Middle frontal gyrus (tissue), 1 donor: ENCODE results near the gene OR51D1.

Experiments used
- DNase-seq: peaks from one replicate; pipeline ENCODE4 v3.0.0-alpha.2; 2015; ENCODE audit warnings: low spot score; ENCODE audit errors: extremely low spot score

OR51D1 gene

DNA sequence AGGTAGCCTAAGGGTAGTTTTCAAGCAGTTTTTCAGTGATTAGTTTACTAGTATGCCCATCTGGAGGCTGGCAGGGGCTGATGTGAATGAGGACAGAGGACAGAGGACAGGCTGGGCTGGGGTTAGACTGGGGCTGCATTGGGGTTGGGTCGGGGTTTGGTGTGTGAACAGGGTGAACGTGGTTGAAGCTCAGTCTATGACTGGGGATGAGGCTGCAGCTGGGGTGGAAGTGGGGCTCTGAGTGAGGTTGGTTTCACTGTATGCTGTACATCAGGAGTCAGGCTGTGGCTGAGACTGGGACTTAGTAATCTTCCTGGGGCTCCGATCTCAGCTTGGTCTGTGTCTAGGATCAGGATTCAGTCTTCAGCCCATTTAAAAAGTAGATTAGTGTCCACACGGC is 7.0 kb downstream of the OR51D1 start:
- DNase-seq = no peak

DNA sequence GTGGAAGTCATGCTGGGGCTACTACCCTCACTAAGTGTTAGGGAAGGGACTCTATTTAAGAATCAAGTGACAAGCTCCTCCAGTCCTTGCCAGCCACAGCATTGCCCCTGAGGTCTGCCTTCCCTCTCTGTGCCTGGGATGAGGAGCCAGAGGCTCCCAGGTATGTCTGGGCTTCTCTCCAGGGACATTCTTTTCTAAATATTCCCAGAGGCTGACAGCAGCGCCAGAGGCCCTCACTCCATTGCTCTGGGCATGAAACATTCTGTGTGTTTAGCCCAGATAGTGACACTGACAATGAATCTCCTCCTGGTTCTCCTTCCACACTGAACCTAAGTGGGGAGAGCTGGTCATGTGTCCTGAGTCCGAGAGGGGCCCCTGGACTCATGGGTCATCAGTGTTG is 8.7 kb downstream of the OR51D1 start:
- no peak for DNase-seq

DNA sequence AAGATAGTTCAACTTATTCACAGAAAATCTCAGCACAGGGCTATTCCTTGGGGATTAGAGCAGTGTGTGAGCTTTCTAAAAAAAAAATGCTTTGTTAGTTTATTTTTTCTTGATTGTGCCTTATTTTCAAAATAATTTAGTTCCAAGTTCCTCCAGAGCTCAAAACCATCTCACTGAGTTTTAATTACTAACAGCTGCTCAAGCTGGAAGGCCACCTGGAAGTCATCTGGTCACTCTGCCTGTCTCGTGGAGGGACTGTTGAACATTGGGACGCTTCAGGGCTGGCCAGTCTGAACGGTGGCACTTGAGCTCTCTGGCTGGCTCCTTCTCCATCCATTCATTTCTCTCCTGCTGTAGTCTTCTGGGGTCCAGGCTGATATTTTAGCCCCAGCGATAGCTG is 10.5 kb downstream of the OR51D1 start:
- DNase-seq = no peak

DNA sequence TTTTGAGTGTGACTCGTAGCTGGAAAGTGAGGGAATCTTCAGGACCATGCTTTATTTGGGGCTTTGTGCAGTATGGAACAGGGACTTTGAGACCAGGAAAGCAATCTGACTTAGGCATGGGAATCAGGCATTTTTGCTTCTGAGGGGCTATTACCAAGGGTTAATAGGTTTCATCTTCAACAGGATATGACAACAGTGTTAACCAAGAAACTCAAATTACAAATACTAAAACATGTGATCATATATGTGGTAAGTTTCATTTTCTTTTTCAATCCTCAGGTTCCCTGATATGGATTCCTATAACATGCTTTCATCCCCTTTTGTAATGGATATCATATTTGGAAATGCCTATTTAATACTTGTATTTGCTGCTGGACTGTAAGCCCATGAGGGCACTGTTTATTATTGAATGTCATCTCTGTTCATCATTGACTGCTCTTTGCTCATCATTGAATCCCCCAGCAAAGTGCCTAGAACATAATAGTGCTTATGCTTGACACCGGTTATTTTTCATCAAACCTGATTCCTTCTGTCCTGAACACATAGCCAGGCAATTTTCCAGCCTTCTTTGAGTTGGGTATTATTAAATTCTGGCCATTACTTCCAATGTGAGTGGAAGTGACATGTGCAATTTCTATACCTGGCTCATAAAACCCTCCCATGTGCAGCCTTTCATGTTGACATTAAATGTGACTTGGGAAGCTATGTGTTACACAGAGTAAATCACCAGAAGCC is 17.5 kb downstream of the OR51D1 start:
- no peak for DNase-seq

DNA sequence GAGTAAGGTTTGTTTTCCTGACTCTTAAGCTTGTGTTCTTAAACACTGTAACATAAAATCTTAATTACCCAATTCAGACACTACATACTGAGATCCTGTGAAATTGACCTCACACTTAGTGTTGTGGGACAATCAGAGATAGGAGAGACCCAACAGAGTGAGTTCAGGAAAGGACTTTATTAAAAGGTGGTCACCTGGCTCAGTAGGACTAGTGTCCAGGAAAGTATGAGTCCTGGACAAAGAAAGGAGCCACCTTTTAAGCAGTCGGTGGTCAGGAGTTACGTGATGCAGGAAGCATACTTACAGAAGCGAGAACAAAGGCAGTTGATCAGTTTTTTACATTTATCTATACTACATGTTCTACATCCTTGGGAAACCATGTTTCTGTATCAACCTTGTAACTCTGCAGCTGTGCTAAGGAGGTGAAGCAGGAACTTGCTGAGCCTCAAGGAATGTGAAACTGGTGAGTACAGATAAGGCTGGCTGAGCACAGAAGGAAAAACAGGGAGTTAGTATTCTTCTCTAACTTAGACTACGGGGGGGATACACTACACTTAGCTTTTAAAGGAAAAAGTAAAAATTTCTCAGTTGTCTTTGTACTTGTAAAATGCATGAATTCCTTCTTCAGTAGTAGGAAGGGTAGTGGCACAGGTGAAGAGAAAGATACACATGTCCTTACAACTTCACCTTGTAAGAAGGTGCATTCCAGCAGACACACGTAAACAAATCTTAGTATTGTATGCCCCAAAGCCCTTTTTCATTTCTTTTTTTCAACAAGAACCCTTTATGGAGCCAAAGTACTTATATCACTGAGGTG is 21.6 kb downstream of the OR51D1 start:
- DNase-seq = no peak

DNA sequence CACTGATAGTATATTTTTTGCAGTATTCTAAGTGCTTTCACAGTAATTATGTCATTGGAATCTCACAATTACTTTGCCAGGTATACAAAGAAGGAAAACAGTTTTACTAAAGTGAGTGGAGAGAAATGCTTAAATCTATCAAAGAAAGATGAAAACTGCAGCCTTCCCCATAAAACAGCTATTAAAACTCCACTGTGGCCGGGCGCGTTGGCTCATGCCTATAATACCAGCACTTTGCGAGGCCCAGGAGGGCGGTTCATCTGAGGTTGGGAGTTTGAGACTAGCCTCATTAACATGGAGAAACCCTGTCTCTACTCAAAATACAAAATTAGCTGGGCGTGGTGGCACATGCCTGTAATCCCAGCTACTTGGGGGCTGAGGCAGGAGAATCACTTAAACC is 25.6 kb downstream of the OR51D1 start:
- no peak for DNase-seq

DNA sequence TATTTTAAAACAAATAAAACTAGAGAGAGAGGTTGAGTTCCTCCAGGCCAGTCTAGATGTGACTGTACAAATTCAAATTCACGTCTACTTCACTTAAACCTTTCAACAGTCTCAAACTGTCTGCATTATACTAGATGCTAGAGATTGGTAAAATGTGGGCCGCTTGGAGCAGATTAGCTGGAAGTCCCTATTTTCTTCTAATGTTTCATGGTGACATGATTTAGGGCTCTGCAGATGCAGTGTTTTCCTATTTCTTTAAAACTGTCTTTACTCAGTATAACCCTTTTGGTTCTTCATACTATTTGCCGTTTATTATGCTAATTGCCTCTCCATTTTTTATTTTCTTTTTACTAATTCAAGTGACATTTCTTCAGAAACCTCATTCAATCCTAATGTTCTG is 26.9 kb downstream of the OR51D1 start:
- no peak for DNase-seq

DNA sequence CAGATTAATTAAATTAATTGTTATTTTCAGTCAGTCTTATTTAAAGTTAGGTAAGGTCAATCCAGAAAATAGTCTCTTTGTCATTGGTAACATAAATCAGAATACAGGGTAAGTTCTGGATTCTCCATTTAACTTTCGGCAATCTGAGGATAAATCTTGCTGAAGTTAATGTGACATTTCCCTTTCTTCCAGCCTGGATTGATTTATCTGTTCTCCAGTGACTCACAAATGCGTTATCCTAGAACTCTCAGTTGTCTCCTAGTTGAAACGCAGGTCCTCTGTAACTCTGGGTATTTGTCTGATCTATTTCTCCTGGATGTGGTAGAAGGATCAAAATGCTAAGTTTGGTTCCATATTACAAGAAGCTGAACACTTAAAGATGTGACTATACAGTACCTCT is 27.5 kb downstream of the OR51D1 start:
- DNase-seq = no peak

DNA sequence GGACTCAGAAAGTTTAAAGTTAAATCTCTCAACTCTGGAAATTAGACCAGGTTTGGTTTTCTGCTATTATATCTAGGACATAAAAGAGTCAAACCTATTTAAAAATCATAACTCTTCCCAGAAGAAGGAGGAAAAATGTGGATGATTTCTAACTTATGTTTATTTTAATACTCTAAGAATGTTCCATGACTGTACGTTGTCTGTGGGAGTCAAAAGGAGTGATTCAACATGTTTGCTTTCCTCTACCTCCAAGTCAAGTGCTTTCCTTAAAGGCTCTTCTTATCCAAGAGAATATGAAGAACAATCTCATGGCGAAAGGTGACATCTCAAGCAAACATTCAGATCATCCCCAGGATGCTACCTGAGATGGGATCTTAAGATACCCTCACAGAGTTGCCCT is 28.1 kb downstream of the OR51D1 start:
- no peak for DNase-seq

DNA sequence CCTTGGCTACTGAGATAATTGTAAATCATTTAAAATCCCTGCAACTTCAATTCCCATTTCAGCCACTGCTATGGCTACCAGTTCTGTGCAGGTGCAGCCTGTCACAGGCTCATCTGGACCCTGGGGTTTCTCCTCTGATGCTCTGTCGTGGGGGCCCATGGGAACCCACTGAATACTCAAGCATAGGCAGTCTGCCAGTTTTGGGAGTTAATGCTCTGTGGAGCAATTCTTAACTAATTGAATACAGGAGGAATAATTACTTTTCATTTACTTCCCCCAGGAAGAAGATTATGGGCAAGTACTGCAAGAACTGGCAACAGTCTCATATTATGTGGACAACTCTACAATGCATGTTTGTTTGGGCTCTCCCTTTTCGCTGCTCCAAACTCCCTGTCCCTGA is 34.5 kb downstream of the OR51D1 start:
- no peak for DNase-seq

DNA sequence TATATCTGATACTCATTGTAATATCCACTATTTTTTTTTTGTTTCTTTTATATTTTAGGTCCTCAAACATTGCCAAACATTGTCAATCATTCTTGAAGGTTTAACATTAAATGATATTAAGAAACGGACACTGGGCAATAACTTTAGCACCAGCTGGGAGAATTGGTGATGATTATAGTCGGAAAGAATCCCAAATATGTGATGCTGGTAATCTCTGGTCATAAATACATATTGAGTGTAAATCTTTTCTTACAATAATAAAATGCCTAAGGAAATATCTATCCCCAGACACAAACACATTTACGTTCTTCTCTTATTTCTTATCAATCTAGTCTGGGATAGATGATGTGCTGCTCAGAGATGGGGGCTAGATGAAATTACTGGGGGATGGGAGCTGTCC is 35.2 kb downstream of the OR51D1 start:
- no peak for DNase-seq

DNA sequence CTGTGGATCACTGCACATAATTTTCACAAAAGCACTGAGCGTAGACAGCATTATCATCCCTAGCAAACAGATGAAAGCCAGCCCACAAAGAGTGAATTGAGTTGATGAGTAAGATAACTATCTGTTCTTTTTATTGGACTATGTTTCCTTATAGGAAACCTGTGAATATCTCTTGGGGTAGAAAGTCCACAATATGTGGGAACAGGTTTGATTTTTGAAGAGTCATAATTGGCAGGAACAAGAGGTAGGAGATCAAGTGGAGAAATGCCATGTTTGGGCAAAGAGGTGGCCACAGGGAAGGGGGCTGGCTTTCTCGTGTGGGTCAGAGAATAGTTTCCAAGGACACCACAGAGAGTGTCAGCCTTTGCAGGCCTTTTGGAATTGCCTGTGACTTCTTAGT is 36.5 kb downstream of the OR51D1 start:
- DNase-seq = no peak

DNA sequence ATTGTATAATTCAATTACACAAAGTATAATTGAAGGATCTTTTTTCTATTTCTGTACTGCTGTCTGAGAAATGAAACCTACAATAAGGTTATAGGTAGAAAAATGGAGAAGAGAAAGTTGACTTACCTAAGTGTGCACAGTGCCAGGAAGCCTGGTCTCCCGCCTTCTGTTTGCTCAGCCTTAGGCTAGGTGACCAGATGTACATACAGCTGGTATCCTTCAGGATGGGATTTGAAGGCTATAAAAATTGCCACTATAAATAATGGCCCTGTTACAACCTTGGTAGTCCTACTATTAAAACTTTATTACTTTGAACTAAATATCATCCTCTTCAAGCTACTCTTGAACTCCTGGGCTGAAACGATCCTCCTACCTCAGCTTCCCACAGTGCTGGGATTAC is 40.7 kb downstream of the OR51D1 start:
- DNase-seq = no peak

DNA sequence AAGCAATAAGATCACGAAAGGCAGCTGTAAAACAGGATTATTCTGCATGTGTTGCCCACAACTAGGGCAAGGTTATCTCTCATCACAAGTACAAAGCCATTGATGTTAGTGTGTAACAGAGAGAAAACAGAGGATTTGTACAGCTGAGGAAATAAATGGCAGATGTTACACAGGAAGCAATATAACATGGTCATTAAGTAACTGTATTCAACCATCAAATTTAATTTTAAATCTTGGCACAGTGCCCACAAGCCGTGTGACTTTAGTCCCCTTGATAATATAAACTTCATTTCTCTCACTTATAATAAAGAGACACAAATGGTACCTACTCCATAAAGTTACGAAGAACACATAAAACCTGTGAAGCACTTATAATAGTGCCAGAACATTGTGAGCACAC is 43.1 kb downstream of the OR51D1 start:
- no peak for DNase-seq

DNA sequence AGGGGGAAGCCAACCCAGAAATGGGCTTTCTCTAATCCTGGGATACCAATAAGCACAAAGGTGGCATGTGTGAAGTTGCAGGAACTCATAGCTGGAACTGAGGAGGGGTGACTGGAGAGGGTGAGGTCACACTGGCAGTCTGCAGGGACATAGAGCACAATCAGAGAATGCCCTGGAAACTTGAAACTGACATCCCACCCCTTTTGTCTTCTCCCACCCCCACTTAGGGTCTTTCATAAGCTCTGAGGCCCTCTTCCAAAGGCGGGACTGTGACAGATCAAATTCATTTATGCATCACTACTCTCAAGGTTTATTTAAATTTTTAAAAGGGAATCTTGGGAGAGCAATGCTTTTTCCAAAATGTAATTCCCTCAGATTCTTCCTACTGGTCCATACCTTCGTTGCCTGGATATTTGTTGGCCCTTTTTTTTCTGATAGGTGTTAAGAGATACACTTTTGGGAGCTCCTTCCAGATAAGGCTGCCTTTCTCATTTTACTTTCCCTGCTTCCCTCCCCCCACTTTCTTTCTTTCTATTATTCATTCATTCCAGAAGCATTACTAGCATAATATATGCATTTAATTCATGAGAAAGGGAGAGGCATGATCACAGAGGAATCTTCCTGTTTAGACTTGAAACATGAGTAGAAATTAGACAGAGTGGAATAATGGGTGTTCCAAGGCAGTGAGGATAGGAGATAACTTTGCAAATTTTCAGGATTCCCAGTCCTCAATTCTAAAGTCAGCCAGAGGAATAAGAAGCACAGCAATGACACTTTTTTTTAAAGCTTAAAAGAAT is 45.5 kb downstream of the OR51D1 start:
- no peak for DNase-seq

DNA sequence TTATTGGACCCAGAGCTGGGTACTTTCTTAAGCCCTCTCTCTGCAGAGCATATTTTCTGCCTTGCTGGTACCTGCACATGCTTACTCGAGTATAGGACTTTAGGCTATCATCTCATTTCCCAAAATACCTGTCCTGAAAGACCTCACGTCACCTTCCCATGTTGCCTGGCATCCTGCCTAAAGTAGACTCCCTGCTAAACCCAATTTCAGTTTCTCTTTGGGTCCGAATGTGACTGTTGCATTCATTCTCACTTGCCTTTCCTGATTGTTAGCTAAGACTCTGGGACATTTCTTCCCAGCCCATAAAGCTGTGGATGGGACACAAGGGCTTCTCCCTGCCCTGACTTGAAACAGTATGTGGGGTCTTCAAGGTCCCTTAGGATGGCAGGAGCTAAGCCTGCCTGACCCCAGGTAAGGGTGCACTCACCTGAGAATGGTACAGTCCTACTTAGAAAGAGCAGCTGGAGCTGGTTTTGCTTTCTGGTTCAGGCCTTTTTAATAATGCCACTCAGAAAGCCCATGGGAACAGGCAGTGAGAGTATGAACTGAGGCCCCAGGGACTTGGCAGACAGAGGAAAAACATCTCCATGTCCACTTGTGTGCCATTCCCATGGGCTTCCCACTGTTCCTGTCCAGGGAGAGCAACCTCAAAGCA is 47.5 kb downstream of the OR51D1 start:
- no peak for DNase-seq
